ENCODE measurements around the gene SLC7A5.
"Not testable (repeated sequence)": the region's sequence is repeated elsewhere in the genome, so short reads cannot be mapped to it uniquely, and the experiment has no call there.

The SLC7A5 gene

GRCh38 chr16:87896924-87897520 lies 27.7 kb upstream of the SLC7A5 start:
- H3K9me3 Mint-ChIP-seq; H3K36me3 Mint-ChIP-seq (ENCODE audit: low read depth); H3K27me3 Mint-ChIP-seq: not testable (repeated sequence)
- Mint-ChIP-seq H3K27ac (peak overlapping the region; percentile 99), H3K4me3 (peak overlapping the region; percentile 73), H3K4me1 (ENCODE audit: low read depth) (peaks cover 61% of the 10 kb centered on the region)
- DNase-seq, result peak; percentile 56

GRCh38 chr16:87896176-87896890 lies 27.0 kb upstream of the SLC7A5 start:
- H3K27ac Mint-ChIP-seq, result peak overlapping the region; percentile 99

GRCh38 chr16:87895641-87896141 lies 26.4 kb upstream of the SLC7A5 start:
- H3K27ac Mint-ChIP-seq, result peak overlapping the region; percentile 99
- no peaks in the 10 kb centered on the region for H3K9me3 Mint-ChIP-seq
- no peaks in the 10 kb centered on the region for H3K36me3 Mint-ChIP-seq (ENCODE audit: low read depth)
- no peaks in the 10 kb centered on the region for H3K27me3 Mint-ChIP-seq
- DNase-seq, result peak; percentile 86
- H3K4me3 Mint-ChIP-seq, result peak overlapping the region; percentile 47
- peaks cover 61% of the 10 kb centered on the region for H3K4me1 Mint-ChIP-seq (ENCODE audit: low read depth)

More at GRCh38 chr16:87896176-87896890, 27.0 kb upstream of the SLC7A5 start:
- Mint-ChIP-seq H3K4me1 (ENCODE audit: low read depth) (peaks cover 61% of the 10 kb centered on the region), H3K4me3 (peak overlapping the region; percentile 73)
- H3K9me3 Mint-ChIP-seq; DNase-seq; H3K27me3 Mint-ChIP-seq; H3K36me3 Mint-ChIP-seq (ENCODE audit: low read depth): not testable (repeated sequence)

GRCh38 chr16:87894005-87894404 lies 24.7 kb upstream of the SLC7A5 start:
- not testable (repeated sequence) for H3K4me3 Mint-ChIP-seq

GRCh38 chr16:87891764-87892163 lies 22.5 kb upstream of the SLC7A5 start:
- H3K9me3 Mint-ChIP-seq, result peaks cover 6% of the 10 kb centered on the region
- H3K4me1 Mint-ChIP-seq (ENCODE audit: low read depth), result peaks cover 42% of the 10 kb centered on the region
- no peak overlapping the region for H3K27ac Mint-ChIP-seq
- no peaks in the 10 kb centered on the region for H3K27me3 Mint-ChIP-seq
- H3K36me3 Mint-ChIP-seq (ENCODE audit: low read depth), result no peaks in the 10 kb centered on the region
- H3K4me3 Mint-ChIP-seq, result no peak overlapping the region
- no peak for DNase-seq

More at GRCh38 chr16:87894005-87894404, 24.7 kb upstream of the SLC7A5 start:
- peak overlapping the region; percentile 99 for H3K27ac Mint-ChIP-seq
- H3K36me3 Mint-ChIP-seq (ENCODE audit: low read depth); H3K27me3 Mint-ChIP-seq; H3K9me3 Mint-ChIP-seq; DNase-seq: not testable (repeated sequence)
- peaks cover 62% of the 10 kb centered on the region for H3K4me1 Mint-ChIP-seq (ENCODE audit: low read depth)

GRCh38 chr16:87889762-87890161 lies 20.5 kb upstream of the SLC7A5 start:
- DNase-seq; H3K27ac Mint-ChIP-seq; H3K36me3 Mint-ChIP-seq (ENCODE audit: low read depth); H3K27me3 Mint-ChIP-seq; H3K9me3 Mint-ChIP-seq; H3K4me3 Mint-ChIP-seq: not testable (repeated sequence)
- H3K4me1 Mint-ChIP-seq (ENCODE audit: low read depth), result peaks cover 23% of the 10 kb centered on the region

- not testable (repeated sequence) for H3K4me3 Mint-ChIP-seq; H3K27ac Mint-ChIP-seq; H3K36me3 Mint-ChIP-seq (ENCODE audit: low read depth)
Observed at GRCh38 chr16:87888346-87888745, 19.0 kb upstream of the SLC7A5 start.

GRCh38 chr16:87887931-87888330 lies 18.6 kb upstream of the SLC7A5 start:
- not testable (repeated sequence) for H3K4me1 Mint-ChIP-seq (ENCODE audit: low read depth); H3K27me3 Mint-ChIP-seq; H3K36me3 Mint-ChIP-seq (ENCODE audit: low read depth); DNase-seq; H3K27ac Mint-ChIP-seq; H3K4me3 Mint-ChIP-seq; H3K9me3 Mint-ChIP-seq

More at GRCh38 chr16:87888346-87888745, 19.0 kb upstream of the SLC7A5 start:
- H3K4me1 Mint-ChIP-seq (ENCODE audit: low read depth); H3K27me3 Mint-ChIP-seq; H3K9me3 Mint-ChIP-seq; DNase-seq: not testable (repeated sequence)

GRCh38 chr16:87885371-87885967 lies 16.2 kb upstream of the SLC7A5 start:
- H3K9me3 Mint-ChIP-seq; H3K27me3 Mint-ChIP-seq; H3K4me3 Mint-ChIP-seq; H3K27ac Mint-ChIP-seq; H3K4me1 Mint-ChIP-seq (ENCODE audit: low read depth); H3K36me3 Mint-ChIP-seq (ENCODE audit: low read depth); DNase-seq: not testable (repeated sequence)

- DNase-seq, result no peak
- H3K27ac Mint-ChIP-seq, result no peak overlapping the region
- H3K36me3 Mint-ChIP-seq (ENCODE audit: low read depth), result no peaks in the 10 kb centered on the region
- peaks cover 4% of the 10 kb centered on the region for H3K9me3 Mint-ChIP-seq
- no peak overlapping the region for H3K4me3 Mint-ChIP-seq
- peaks cover 19% of the 10 kb centered on the region for H3K4me1 Mint-ChIP-seq (ENCODE audit: low read depth)
- no peaks in the 10 kb centered on the region for H3K27me3 Mint-ChIP-seq
Observed at GRCh38 chr16:87882436-87883019, 13.2 kb upstream of the SLC7A5 start.

GRCh38 chr16:87881324-87882200 lies 12.3 kb upstream of the SLC7A5 start:
- no peak overlapping the region for H3K27ac Mint-ChIP-seq
- H3K36me3 Mint-ChIP-seq (ENCODE audit: low read depth), result no peaks in the 10 kb centered on the region
- no peak overlapping the region for H3K4me3 Mint-ChIP-seq
- DNase-seq, result no peak
- peaks cover 26% of the 10 kb centered on the region for H3K4me1 Mint-ChIP-seq (ENCODE audit: low read depth)
- H3K27me3 Mint-ChIP-seq, result no peaks in the 10 kb centered on the region
- H3K9me3 Mint-ChIP-seq, result peaks cover 4% of the 10 kb centered on the region

- H3K4me1 Mint-ChIP-seq (ENCODE audit: low read depth), result peaks cover 40% of the 10 kb centered on the region
- no peaks in the 10 kb centered on the region for H3K27me3 Mint-ChIP-seq
- H3K36me3 Mint-ChIP-seq (ENCODE audit: low read depth), result no peaks in the 10 kb centered on the region
- no peak overlapping the region for H3K4me3 Mint-ChIP-seq
- no peak for DNase-seq
- H3K9me3 Mint-ChIP-seq, result peaks cover 4% of the 10 kb centered on the region
- no peak overlapping the region for H3K27ac Mint-ChIP-seq
Observed at GRCh38 chr16:87880117-87880696, 10.9 kb upstream of the SLC7A5 start.

GRCh38 chr16:87879411-87880013 lies 10.2 kb upstream of the SLC7A5 start:
- H3K4me1 Mint-ChIP-seq (ENCODE audit: low read depth), result peaks cover 47% of the 10 kb centered on the region
- not testable (repeated sequence) for H3K27ac Mint-ChIP-seq; H3K36me3 Mint-ChIP-seq (ENCODE audit: low read depth); H3K9me3 Mint-ChIP-seq; H3K4me3 Mint-ChIP-seq; H3K27me3 Mint-ChIP-seq; DNase-seq
